ENCODE data around the gene ZNF276.

ZNF276 gene

DNA sequence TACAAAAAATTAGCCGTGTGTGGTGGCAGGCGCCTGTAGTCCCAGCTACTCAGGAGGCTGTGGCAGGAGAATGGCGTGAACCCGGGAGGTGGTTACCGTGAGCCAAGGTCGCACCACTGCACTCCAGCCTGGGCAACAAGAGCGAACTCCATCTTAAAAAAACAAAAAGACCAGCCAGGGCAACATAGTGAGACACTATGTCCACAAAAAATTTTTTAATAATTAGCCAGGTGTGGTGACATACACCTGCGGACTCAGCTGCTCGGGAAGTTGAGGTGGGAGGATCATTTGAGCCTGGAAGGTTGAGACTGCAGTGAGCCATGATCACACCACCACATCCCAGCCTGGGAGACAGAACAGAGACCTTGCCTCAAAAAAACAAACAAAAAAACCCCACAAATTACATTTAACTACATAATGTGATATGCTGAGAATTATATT lies 66.0 kb downstream of the ZNF276 start:
- H2BK15ac ChIP-seq (replicated peaks; ENCODE audit: low read depth), result no peak overlapping the region
- H2BK5ac ChIP-seq (ENCODE audit: low read length), result no peak overlapping the region
- H3K23ac ChIP-seq (ENCODE audit: low read length), result no peak overlapping the region
- no peak overlapping the region for H3K4me2 ChIP-seq (ENCODE audit: low read length)
- no peaks in the 10 kb centered on the region for H3K4me1 ChIP-seq (ENCODE audit: control insufficient read depth, low read depth, low read length)
- WGBS (ENCODE audit: extremely low coverage, insufficient coverage, low lambda C conversion rate), result no CpG with 5 or more reads among the region's 9 CpGs
- H3K79me1 ChIP-seq (ENCODE audit: low read length), result no peaks in the 10 kb centered on the region
- no peaks in the 10 kb centered on the region for H3K79me2 ChIP-seq (ENCODE audit: control insufficient read depth, insufficient read depth, low read length)
- no peak overlapping the region for H2AK5ac ChIP-seq (ENCODE audit: low read length)
- no peak overlapping the region for H2BK120ac ChIP-seq (ENCODE audit: low read depth, low read length)
- no peak overlapping the region for H3K56ac ChIP-seq (ENCODE audit: low read length)
- H4K8ac ChIP-seq (ENCODE audit: low read depth, low read length), result no peak overlapping the region
- no peak overlapping the region for H3K9ac ChIP-seq (ENCODE audit: low read length)
- no peak overlapping the region for H3K18ac ChIP-seq (ENCODE audit: low read length)
- no peak overlapping the region for H3K4ac ChIP-seq (ENCODE audit: low read depth, low read length)
- no peak overlapping the region for H4K5ac ChIP-seq (ENCODE audit: low read length)
- H3K36me3 ChIP-seq (ENCODE audit: control insufficient read depth, insufficient read depth, low read length), result peaks cover 24% of the 10 kb centered on the region
- no peak overlapping the region for H3K4me3 ChIP-seq (ENCODE audit: low read length)
- no peak overlapping the region for H3K27ac ChIP-seq (ENCODE audit: low read depth, low read length)
- H3K27me3 ChIP-seq (ENCODE audit: insufficient read depth, low read length, poor library complexity), result no peaks in the 10 kb centered on the region
- DNase-seq, result no peak

All from mesendoderm (in vitro differentiated cells).